ENCODE results near the gene KRT82. TPM values are rescaled to one million over a fixed set of nuclear protein-coding genes. Genes with fewer than 3 reads are reported as not detected.

Gene KRT82
- total RNA-seq, 1 donor from 2014 or later: 15.8 TPM

GRCh38 chr12:52435659-52435999 is 29.5 kb upstream of the KRT82 start:
- DNase-seq: no peak

GRCh38 chr12:52434760-52435530 is 28.8 kb upstream of the KRT82 start:
- no peak for DNase-seq

GRCh38 chr12:52434081-52434733 is 28.1 kb upstream of the KRT82 start, which contains the start of gene KRT75:
KRT75 (minus strand) TSS chr12:52434371; CDS start chr12:52434304, 67 bp downstream.
- DNase-seq: no peak

DNA sequence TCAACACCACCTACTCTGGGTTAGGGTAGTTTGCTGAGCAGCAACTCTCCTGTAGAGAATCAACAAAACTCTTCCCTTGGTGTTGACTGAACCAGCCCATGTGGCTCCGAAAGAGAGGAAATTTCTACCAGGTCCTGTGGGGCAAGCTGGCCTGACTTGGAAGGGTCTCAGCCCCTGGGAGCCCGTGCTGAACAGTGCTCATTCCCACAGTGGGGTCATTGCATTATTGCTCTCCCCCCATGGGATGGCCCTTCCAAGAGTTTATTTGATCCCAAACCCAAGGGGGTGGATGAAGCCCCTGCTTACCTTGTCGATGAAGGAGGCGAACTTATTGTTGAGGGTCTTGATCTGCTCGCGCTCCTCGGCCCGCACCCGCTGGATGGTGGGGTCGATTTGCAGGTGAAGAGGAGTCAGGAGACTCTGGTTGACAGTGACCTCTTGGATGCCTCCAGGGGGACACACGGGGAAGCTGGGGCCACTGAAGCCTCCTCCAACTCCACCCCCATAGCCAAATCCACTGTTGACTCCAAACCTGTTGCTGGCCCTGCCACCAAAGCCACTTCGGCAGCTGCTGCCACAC is 27.5 kb upstream of the KRT82 start:
- no peak for DNase-seq

- DNase-seq: no peak
Observed at GRCh38 chr12:52432559-52433207, 26.5 kb upstream of the KRT82 start.

DNA sequence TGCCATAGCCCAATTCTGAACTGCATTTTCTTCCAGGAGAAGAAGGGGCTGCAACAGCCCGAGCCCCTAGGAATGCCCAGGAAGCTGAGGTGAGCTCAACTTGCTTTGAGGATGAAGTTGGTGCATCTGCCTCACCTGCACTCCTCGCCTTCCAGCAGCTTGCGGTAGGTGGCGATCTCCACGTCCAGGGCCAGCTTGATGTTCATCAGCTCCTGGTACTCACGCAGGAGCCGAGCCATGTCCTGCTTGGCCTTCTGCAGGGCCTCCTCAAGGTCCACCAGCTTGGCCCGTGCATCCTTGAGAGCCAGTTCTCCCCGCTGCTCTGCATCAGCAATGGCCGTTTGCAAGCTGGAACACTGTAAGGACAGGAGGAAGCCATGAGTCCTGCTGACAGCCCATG is 22.0 kb upstream of the KRT82 start:
- no peak for DNase-seq

DNA sequence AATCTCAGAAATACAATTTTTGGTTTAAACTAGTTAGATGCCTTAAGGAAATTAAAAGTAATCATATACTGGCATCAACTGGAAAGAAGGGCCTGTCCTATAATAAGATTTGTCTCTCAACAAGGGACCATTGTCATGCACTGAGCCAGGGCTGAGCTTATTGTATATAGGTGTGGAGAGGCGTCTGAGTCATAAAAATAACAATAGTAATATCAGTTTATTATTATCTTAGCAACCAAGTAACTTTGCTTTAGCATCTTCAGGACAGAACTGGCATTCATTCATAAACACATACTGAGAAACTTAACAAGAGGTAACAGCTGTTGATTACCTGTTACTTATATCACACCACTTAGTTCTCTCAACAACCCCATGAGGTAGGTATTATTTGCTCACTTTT is 20.9 kb upstream of the KRT82 start:
- no peak for DNase-seq

GRCh38 chr12:52426034-52426433 is 19.9 kb upstream of the KRT82 start:
- no peak for DNase-seq

DNA sequence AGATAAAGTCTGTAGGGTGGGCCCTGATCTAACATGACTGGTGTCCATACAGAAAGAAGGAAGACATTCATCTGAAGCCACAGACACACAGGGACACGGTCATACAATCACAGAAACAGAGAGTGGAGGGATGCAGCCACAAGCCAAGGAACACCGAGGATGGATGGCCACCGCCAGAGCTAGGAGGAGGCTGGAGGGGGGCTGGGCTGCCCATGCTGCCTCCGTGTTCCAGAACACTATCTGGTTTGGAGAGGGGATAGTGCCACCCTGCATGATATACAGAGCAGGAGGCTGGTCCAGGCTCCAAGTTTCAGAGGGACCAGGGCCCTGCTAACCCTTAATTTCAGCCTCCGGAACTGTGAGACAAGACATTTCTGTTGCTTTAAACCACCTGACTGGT is 19.3 kb upstream of the KRT82 start:
- no peak for DNase-seq

DNA sequence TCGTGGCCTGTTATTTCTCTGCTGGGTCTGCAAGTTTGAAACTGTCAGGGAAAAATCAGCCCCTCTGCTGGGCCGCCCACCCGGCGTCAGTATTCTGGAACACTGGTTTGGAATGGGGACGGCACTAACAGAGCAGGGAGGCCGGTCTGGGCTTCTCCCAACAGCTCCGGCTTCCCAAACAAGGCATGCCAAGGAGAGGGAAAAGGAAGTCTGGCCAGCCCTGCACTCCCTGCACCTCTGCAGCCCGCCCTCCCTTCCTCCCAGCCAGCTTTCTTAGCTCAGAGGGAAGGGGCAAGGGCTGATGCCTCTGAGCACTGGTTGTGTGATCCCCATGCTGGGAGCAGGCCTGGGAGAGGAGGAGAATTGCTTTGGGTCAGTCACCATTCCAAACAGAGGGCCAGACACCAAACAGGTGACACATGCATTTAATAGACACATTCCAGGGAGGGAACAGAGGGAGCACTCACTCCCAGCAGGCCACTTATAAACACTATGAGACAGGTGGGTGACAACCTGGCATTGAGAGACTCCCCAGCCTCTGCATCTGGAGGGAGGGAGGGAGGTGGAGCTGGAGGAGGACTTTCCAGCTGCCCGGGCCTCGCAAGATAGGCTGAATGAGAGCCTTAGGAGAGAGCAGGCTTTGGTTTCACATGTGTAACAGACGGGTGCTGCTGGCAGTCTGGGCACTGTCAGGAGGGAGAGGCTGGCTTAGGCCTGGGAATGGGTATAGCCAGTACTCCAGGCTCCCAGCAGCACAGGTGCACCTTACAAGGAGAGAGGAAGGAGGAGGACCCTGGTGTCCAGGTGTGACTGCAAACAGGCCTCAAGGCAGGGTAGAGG is 17.7 kb upstream of the KRT82 start:
- no peak for DNase-seq

GRCh38 chr12:52423035-52423434 is 16.9 kb upstream of the KRT82 start:
- DNase-seq: no peak

DNA sequence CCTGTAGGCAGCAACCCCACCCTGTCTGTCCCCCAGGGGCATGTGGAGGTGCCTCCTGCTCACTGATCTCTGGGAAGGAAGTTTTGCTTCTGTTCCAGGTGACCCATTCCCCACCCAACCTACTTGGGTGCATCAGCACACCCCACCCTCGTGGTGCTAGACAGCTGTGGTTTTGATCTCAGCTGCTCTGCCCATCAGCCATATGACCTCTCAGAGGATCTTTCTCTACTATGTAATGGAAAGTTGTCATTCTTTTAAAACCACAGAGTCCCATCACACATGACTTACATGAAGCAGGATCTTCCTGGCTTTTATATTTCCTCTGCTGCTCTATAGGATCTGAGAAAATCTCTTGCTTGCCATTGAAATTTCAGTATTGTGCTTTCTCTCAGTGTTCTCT is 13.5 kb upstream of the KRT82 start:
- no peak for DNase-seq

DNA sequence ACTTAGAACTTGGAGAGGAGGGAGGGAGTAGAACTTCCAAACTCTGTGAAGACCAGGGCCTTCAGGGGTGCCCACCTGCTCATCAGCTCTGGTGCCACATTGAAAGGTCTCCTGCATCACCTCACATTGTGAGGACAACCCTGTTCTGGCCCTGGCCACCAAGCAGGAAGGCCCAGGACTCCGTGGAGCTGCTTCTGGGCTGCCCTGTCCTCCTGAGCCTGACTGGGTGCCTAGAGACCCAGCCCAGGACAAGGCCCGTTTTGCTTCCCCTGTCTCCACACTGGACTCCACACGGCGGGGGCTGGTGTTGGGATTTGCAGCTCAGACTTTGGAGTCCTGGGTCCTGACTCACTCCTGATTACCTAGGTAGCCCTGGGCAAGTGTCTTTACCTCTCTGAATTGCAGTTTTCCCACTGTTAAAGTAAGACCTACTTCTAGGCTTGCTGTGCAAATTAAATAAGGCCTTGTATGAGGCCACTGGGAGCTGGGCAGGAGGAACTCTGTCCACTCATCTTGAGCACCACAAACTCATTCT is 12.5 kb upstream of the KRT82 start:
- DNase-seq: no peak

- no peak for DNase-seq
Observed at GRCh38 chr12:52417740-52418139, 11.6 kb upstream of the KRT82 start.

DNA sequence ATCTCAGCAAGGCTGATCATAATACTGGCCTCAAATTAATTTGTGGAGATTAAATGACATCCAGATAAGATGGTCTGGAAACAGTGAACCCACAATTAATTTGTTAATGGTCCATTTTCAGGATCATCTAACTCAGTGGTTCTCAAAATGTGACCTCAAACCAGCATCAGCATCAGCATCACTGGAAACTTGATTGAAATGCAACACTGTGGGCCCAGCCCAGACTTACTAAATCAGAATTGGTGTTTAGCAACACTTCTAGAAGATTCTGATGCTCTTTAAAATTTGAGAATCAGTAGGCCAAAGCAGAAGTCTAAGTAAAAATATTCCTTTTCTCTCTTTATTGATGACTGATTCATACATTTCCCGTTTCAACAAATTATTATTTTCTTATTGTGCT is 10.7 kb upstream of the KRT82 start:
- no peak for DNase-seq

- peak; percentile 42 for DNase-seq
Observed at GRCh38 chr12:52415870-52416750, 10.0 kb upstream of the KRT82 start.

- DNase-seq: no peak
Observed at GRCh38 chr12:52414936-52415335, 8.8 kb upstream of the KRT82 start.

DNA sequence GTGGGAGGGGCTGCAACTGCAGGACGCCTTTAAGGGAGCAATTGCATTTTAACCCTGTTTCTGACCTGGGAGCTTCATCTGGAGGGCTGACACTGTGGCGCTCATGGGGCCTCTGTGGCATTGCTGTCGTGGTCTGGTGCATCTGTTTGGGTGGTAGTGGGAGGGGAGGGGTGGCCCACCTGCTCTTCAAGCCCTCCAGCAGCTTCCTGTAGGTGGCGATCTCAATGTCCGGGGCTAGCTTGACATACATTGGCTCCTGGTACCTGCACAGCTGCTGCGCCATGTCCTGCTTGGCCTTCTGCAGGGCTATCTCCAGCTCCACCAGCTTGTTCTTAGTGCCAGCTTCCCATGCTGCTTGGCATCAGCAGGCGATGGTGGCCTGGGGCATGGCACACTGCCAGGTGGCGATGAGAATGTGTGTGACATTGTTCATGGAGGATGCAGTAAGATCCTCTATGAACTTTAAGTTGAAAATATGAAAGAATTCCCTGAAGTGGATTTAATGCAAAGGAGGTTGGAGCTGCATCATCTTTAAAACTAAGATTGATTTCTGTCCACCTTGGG is 7.7 kb upstream of the KRT82 start:
- DNase-seq: no peak

GRCh38 chr12:52413202-52413601 is 7.1 kb upstream of the KRT82 start:
- no peak for DNase-seq

DNA sequence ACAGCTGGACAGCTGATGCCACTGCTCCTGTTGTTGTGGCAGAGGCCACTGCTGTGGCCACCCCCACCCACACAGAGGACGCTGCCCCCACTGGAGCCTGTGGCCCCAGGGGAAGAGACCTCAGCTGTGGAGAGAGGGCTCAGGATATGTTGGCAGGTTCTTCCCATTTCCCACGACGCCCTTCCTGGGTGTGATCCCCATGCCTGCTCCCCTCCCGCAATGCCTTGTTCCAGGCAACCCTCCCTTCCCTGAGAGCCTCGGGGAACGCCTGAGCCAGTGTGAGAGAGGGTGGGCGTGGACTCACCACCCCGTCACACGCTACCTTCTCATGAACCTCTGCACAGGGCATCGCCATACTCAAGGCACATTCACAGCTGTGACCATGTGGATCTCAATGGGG is 5.7 kb upstream of the KRT82 start:
- DNase-seq: no peak
